GM19025 (cell line): ENCODE measurements around the gene PNPLA2.

ENCODE experiments used
- ATAC-seq: cut with Tn5 transposase; IDR thresholded peaks from one replicate; pipeline ENCODE4 v1.9.1; 2021; ENCODE audit warnings: mild to moderate bottlenecking, low read depth, moderate library complexity; ENCODE audit not compliant: unreplicated experiment

The PNPLA2 gene

GRCh38 chr11:782264-783174 is 36.2 kb upstream of the PNPLA2 start:
- ATAC-seq = no peak

DNA sequence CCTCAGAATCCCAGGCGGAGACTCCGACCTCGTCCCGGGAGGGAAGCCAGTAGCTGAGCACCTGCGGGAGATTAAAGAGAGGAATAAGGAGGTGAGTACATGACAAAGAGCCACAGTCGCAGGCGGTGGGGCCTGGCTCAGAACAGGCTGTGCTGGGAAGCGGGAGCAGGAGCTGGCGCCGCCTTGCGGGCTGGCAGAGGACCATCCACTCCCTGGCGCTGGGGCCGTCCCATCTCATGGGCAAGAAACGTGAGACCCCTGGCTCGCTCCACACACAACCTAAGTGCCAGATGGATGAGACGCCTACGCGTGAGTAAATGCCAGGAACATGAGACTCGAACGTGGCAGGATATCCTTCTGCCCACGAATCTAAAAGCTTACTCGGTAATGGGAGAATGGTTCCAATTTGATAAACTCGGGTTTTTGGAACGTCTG is 35.1 kb upstream of the PNPLA2 start:
- no peak for ATAC-seq

DNA sequence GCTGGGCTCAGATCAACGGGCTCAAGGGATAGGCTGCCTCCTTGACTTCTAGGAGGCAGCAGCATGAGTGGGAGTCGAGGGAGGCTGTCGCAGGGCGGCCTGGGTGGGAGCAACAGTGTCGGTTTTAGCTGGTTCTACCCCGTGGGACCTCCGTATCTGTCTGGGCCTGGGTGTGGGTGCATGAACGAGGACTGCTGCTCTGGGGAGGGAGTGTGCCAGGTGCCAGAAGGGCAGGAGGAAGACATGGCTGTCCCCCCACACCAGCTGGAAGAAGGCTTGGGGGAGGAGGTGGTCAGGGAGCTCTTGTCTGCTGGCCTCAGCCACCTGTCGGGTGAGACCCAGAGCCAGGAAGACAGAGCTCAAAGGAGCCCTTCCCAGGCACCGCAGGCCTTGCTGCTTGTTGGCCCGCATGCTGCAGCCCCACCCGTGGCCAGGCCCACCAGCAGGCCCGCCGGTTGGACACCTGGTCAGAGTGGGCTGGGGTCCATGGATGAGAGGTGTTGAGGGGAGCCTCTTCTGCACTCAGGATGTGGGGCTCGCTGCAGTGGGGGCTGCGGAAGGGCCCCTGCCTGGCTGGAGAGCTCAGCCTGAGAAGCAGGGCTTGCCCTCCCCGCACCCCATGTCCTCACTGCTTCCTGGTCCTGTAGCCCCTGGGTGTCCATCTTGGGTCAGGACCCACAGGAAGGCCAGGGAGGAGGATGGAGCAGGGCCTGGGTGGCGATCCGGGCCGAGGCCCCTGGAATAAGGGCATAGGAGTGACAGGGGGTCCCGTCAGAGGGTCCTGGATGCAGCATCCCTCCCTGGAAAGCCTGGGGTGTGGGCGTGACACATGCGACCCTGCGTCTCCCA is 32.3 kb upstream of the PNPLA2 start:
- no peak for ATAC-seq

DNA sequence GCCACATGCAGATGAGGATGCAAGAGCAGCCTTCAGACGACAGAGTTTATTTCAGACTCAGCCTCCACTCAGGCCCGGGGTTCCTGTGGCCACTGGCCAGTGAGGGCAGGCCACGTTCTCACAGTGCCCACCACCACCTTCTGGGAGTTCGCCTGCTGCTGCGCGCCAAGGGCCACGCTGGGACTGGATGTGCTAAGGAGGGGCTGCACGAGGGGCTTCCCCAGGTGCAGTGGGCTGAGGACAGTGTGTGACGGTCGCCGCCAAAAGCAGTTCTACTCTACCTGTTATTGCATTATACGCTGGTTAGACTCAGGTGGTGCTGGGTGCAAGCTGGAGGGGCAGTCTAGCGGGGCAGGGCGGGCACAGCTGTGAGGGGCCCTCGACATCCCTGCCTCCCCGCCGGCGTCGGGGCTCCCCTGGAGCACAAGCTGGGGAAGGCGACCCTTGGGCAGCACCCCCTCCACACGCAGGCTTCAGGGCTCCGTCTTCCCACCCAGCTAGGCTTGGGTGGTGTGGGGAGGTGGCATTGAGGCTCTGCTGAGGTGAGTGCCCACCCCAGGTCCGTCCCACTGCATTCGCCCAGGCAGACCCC is 31.5 kb upstream of the PNPLA2 start:
- no peak for ATAC-seq

DNA sequence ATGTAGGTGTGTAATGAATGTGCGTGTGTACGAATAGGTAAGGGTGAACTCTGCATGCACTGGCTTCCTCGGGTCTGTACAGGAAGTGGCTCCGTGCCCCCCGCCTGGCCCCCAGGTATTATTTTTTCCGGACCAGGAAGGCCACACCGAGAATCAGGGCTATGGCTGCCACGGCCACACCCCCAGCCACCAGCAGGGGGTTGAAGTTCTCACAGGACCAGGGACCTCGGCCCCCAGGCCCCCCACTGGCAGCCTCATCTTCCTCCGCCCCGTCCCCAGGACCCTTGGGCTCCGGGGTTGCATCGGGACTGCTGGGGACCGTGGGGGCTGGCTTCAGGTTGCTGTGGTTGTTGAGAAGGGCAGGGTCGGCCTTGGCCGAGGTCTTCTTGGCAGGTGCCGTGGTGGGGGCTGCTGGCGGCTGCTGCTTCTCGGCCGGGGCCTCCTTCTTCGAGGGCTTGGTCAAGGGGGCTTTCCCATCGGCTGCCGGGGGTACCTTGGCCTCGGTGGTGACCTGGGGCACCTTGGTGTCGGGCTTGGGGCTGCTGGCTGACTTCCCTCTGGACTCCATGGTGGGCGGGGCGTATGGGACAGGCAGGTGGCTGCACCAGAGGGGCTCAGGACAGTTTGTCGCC is 30.6 kb upstream of the PNPLA2 start:
- no peak for ATAC-seq

GRCh38 chr11:788953-789940 is 29.5 kb upstream of the PNPLA2 start:
- ATAC-seq = no peak

DNA sequence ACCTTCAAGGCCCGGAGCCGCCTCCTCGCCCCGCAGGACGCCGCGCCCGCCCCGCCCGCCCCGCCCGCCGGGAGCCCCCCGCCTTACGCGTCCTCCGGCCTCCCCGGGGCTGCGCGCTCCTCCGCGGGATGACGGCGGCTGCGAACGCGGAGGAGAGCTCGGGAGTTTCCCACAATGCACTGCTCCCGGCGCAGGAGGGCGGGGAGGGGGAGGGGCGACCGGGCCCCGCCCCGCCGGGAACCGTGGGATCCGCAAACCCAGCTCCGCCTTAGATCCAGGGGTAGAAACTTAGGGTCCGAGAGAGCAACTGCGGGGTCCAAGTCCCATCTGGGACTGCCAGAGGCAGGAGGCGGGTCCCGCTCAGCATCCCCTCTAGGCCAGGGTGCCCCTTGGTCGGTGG is 28.8 kb upstream of the PNPLA2 start, which contains the start of gene CEND1:
Gene CEND1 (minus strand): TSS at position 148 of the 400 bp plus-strand sequence. CDS start 1,514 bp downstream, outside the sequence.
- no peak for ATAC-seq

DNA sequence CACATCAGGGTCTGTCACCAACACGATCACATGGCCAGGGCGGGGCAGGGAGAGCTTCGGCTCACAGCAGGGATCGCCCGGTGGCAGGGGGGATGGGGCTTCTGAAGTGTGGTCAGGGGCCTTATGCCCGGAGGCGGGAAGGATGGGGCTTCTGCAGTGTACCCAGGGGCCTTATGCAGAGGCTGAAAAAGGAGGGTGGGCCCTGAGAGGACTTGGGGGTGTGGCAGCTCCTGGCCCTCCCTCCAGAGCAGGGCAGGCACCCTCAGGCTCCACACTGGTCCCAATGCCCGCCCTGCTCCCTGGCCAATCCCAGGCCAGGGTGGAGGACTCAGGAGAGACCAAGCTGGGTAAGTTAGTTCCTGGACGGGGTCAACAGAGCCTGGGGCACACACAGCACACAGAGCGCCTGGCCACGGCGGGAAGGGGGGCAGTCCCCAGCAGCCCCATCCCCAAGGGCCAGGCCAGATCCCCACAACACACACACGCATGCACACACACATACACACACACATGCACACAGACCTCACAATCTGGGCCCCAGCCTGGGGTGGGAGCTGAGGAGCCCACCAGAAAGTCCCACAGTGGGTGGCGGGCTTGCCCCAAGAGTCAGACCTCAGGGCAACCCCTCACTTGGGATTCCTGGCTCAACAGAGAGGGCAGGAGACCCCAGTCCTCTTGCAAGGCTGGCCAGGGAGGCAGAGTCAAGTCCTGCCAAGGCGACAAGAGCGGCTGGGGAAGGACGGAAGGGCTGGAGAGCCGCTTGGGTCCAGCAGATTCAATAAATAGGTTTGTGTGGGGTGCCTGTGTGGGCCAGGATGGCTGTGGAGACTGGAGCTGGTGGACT is 27.8 kb upstream of the PNPLA2 start:
- ATAC-seq = no peak

GRCh38 chr11:791658-792534 is 26.8 kb upstream of the PNPLA2 start:
- ATAC-seq = no peak

DNA sequence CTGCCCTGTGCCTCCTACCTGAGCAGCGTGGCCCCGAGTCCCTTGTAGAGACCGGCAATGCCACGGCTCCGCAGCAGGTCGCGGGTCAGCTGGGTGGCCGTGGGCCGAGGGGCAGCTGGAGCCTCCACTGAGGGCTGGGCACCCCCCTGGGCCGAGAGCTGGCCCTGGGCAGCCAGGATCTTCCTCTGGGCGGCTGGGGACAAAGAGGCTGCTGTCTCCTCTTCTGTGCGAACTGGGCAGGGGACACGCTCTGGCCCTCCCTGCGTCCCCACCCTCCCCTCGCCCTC is 26.2 kb upstream of the PNPLA2 start:
- ATAC-seq = no peak

DNA sequence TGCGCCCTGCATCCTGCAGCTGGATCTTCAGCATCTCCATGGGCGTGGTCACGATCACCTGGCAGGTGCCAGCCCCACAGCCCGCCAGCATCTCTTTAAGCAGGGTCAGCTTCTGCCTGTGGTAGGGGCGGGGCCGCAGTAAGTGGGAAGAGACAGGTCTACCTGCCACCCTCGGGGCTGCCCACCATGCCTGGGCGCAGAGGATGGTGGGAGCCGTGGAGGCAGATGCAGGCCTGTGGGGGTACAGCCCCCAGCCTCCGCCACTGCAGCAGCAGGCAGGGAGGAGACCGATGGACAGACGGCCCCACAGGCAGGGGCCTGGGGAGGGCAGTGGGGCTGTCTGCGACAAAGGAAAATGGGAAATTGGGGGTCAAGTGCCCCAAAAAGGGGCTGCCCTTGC is 25.8 kb upstream of the PNPLA2 start:
- ATAC-seq = no peak

- ATAC-seq = no peak
These were observed 25.2 kb upstream of the PNPLA2 start for GRCh38 chr11:793556-793955.

- no peak for ATAC-seq
These were observed 24.5 kb upstream of the PNPLA2 start for GRCh38 chr11:794013-794765.

- no peak for ATAC-seq
These were observed 23.7 kb upstream of the PNPLA2 start for GRCh38 chr11:794766-795633.

GRCh38 chr11:795634-796564 is 22.8 kb upstream of the PNPLA2 start:
- no peak for ATAC-seq
